ENCODE data around the gene KRT80. TPM values are rescaled to one million over a fixed set of nuclear protein-coding genes. Genes with fewer than 3 reads are reported as not detected.

KRT80 gene
- total and polyA plus RNA-seq, 2 donors (not counting 3 experiments of a cell fraction or from before 2014, with no cell fraction given) = 13.6 to 23.7 TPM

DNA sequence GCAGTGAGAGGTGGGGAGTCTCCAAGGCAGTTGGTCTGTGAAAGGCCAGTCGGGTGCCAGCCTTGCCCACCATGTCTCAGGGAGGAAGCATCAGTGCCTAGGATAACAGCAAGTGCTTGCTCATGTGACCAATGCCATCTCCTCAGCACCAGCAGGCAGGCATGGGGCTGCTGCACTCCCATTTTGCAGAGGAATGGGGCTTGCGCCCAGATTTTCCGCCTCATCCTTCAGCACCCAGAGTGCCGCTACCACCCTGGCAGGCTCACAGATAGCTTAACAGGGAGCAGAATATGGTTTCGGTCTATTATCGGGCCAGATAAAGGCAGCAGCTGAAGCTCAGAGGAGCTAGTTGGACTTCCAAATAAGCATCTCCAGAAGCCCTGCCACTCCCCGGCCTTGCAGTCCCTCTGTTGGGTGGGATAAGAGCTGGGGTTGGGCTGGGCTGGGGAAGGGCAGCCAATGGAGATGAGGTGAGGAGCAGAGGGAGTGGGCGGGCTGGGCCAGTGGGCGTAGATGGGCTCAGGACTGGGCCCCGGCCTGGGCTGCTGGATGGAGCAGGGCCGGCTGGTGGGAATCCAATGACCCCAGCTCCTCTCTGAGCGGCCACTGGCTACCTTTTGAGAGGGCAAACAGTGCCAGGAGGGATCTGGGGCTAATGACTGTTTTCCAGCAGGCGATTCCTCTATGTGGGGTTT is 8.4 kb upstream of the KRT80 start:
- H3K9ac ChIP-seq (replicated peaks; ENCODE audit: extremely low read depth, insufficient read depth, low read length) = no peak overlapping the region
- POLR2A ChIA-PET = interaction anchor here (1.3 kb wide), 1 partner anchor 13 kb away, joined by 3 read pairs; no protein-coding TSS in a partner anchor
- BruUV-seq (replicated peaks) = no TSS peak

GRCh38 chr12:52199294-52199919 is 7.6 kb upstream of the KRT80 start:
- intact Hi-C loops (cut with micrococcal nuclease) = no loop called here
- H2AFZ ChIP-seq (ENCODE audit: low read depth, low read length) = no peak overlapping the region
- FAIRE-seq = no peak
- H3K4me2 ChIP-seq (ENCODE audit: insufficient read depth, low read length) = no peak overlapping the region
- H3K9ac ChIP-seq (replicated peaks; ENCODE audit: extremely low read depth, insufficient read depth, low read length) = no peak overlapping the region
- TF ChIP-seq MAX (IDR thresholded peaks at IDR 0.05; ENCODE audit: insufficient read depth, insufficient read length) (no peak), POLR2AphosphoS5 (IDR thresholded peaks at IDR 0.05; ENCODE audit: insufficient read depth, low read depth, low read length) (no peak), EZH2 (IDR thresholded peaks at IDR 0.05; ENCODE audit: borderline replicate concordance, low read depth, low read length, severe bottlenecking) (no peak), POLR2A (IDR thresholded peaks at IDR 0.05; ENCODE audit: low read depth, low read length) (no peak), JUN (IDR thresholded peaks at IDR 0.05; ENCODE audit: borderline replicate concordance, insufficient read depth, insufficient read length, low read depth) (no peak), CTCF (IDR thresholded peaks at IDR 0.05; ENCODE audit: extremely low read depth in 1 of 2, insufficient read depth in 1 of 2, low read depth in 1 of 2, low read length in 2 of 2) (no peak), MYC (IDR thresholded peaks at IDR 0.05; ENCODE audit: low read depth, low read length) (no peak), GATA2 (IDR thresholded peaks at IDR 0.05; ENCODE audit: insufficient read depth, insufficient read length, low read depth, low read length) (no peak), FOS (IDR thresholded peaks at IDR 0.05; ENCODE audit: borderline replicate concordance, insufficient read depth, low read length) (no peak)
- dilution Hi-C loops (cut with MboI; ENCODE audit: extremely low pct_ligation_motif_present, low sequenced_read_pairs) = no loop called here
- peaks cover 17% of the 10 kb centered on the region for H3K4me1 ChIP-seq (ENCODE audit: control insufficient read depth, extremely low read depth, insufficient read depth, low read length)
- no peaks in the 10 kb centered on the region for H3K9me1 ChIP-seq (replicated peaks; ENCODE audit: control insufficient read depth, extremely low read depth, insufficient read depth, low read length)
- H3K36me3 ChIP-seq (ENCODE audit: control insufficient read depth in 2 of 2, extremely low read depth in 1 of 2, insufficient read depth in 2 of 2, low read length in 2 of 2) = no peaks in the 10 kb centered on the region
- H3K27ac ChIP-seq (ENCODE audit: insufficient read depth, low read depth, low read length) = no peak overlapping the region
- POLR2A ChIA-PET = interaction anchor here (1.3 kb wide), 1 partner anchor 14 kb away, joined by 3 read pairs; no protein-coding TSS in a partner anchor
- BruUV-seq (replicated peaks) = no TSS peak
- no peak overlapping the region for H3K4me3 ChIP-seq (replicated peaks in 1 of 3; ENCODE audit: insufficient read depth in 1 of 3, low read depth in 1 of 3, low read length in 3 of 3)
- H3K27me3 ChIP-seq (ENCODE audit: control insufficient read depth in 2 of 2, insufficient read depth in 2 of 2, low read length in 2 of 2) = no peaks in the 10 kb centered on the region
- CTCF ChIA-PET = interaction anchor here (1.0 to 1.9 kb wide), 2 partner anchors 7 to 8 kb away, joined by 3 to 4 read pairs; partner anchors contain the start of gene KRT80
- DNase-seq (ENCODE audit: low read depth, low spot score) = no peak
- H3K79me2 ChIP-seq (ENCODE audit: control insufficient read depth, insufficient read depth, low read length) = no peaks in the 10 kb centered on the region
- no peaks in the 10 kb centered on the region for H4K20me1 ChIP-seq (replicated peaks; ENCODE audit: control insufficient read depth, extremely low read depth, insufficient read depth, low read length)
- no peaks in the 10 kb centered on the region for H3K9me3 ChIP-seq (replicated peaks; ENCODE audit: control insufficient read depth, insufficient read depth, low read length)

More for the DNA sequence above, 8.4 kb upstream of the KRT80 start:
- Histone ChIP-seq H4K20me1 (replicated peaks; ENCODE audit: control insufficient read depth, extremely low read depth, insufficient read depth, low read length) (no peaks in the 10 kb centered on the region), H3K79me2 (ENCODE audit: control insufficient read depth, insufficient read depth, low read length) (no peaks in the 10 kb centered on the region), H3K4me2 (ENCODE audit: insufficient read depth, low read length) (no peak overlapping the region), H3K27me3 (ENCODE audit: control insufficient read depth in 2 of 2, insufficient read depth in 2 of 2, low read length in 2 of 2) (no peaks in the 10 kb centered on the region), H3K4me1 (ENCODE audit: control insufficient read depth, extremely low read depth, insufficient read depth, low read length) (peaks cover 13% of the 10 kb centered on the region), H3K27ac (ENCODE audit: insufficient read depth, low read depth, low read length) (no peak overlapping the region), H3K9me1 (replicated peaks; ENCODE audit: control insufficient read depth, extremely low read depth, insufficient read depth, low read length) (no peaks in the 10 kb centered on the region), H3K4me3 (replicated peaks in 1 of 3; ENCODE audit: insufficient read depth in 1 of 3, low read depth in 1 of 3, low read length in 3 of 3) (no peak overlapping the region), H2AFZ (ENCODE audit: low read depth, low read length) (no peak overlapping the region), H3K9me3 (replicated peaks; ENCODE audit: control insufficient read depth, insufficient read depth, low read length) (no peaks in the 10 kb centered on the region), H3K36me3 (ENCODE audit: control insufficient read depth in 2 of 2, extremely low read depth in 1 of 2, insufficient read depth in 2 of 2, low read length in 2 of 2) (no peaks in the 10 kb centered on the region)
- DNase-seq (ENCODE audit: low read depth, low spot score) (no peak), FAIRE-seq (no peak)
- TF ChIP-seq MAX (IDR thresholded peaks at IDR 0.05; ENCODE audit: insufficient read depth, insufficient read length) = no peak
- TF ChIP-seq POLR2A (IDR thresholded peaks at IDR 0.05; ENCODE audit: low read depth, low read length) = no peak
- intact Hi-C loops (cut with micrococcal nuclease) (no loop called here), dilution Hi-C loops (cut with MboI; ENCODE audit: extremely low pct_ligation_motif_present, low sequenced_read_pairs) (no loop called here)
- CTCF ChIA-PET = interaction anchor here (0.8 to 1.9 kb wide), 4 partner anchors 8 to 79 kb away, joined by 3 to 4 read pairs (median 3); partner anchors contain the start of gene KRT80

Measured in endothelial cell of umbilical vein (primary cell).